GM21447 (cell line): ENCODE data around the gene OR5AN1.

Experiments
- ATAC-seq: cut with Tn5 transposase; IDR thresholded peaks from one replicate; pipeline ENCODE4 v1.9.1; 2021; ENCODE audit not compliant: unreplicated experiment

Gene OR5AN1

DNA sequence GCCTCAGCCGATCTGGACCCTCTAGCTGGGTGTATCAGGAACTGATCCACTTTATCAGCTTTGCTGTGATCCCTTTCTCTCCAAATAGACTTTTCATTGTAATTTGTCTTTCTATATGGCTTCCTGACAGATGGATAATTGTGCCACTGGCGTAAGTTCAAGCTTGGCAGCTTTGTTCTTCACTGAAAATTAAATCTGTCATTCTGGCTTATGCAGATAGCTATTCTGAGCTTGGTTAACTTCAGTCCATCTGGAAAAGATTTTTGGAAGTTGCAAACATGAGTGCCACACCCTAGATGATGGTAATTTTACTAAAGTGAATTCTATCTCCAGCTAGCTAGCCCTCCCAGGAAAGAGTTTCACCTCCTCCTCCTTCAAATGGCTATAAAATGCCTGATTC is 59.5 kb downstream of the OR5AN1 start:
- no peak for ATAC-seq
